GM04503 (cell line): ENCODE measurements around the gene NOTCH2NLA.
"Not testable (repeated sequence)": the region's sequence is repeated elsewhere in the genome, so short reads cannot be mapped to it uniquely, and the experiment has no call there.

Experiments used
- DNase-seq: peaks from one replicate; pipeline ENCODE4 v3.0.0-alpha.2; 2012; ENCODE audit warnings: low read depth

Gene NOTCH2NLA

DNA sequence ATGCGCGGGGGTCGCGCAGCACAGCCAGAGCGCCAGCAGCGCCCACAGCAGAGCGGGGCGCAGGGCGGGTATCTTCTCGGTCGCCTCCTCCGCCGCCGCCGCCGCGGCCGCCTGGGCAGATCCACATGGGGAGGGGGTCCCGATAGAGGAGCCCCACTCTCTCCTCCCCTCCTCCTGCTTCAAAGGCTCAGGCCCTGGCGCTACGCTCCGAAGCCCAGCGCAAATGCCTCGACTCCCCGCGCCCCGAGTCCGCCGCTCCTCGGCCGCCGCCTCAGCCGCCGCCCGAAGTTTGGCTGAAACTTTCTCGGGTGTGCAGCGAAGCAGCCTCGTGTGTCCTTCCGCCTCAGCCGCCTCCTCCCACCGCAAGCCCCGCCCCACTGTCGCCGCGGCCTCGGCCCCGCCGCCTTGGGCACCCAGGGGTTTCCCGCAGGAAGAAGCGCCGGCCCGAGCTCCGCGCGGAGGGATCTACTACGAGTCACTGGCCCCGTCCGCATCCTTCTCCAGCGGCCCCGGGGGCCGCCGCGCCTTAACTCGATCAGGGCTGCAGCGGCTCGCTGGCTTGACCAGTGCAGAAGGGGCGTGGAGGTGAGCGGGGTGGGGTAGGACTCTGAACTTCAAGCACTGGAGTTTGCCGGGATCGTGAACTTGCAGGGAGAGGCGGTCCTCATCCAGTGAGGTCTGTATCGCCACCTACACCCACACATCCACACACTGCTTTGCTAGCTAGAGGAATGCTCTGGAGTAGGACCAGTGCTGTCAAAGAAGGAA, at the start of gene NOTCH2NLA:
Gene NOTCH2NLA (minus strand): TSS at position 312 of the 768 bp plus-strand sequence. CDS start 39,684 bp downstream, outside the sequence.
- DNase-seq: not testable (repeated sequence)

DNA sequence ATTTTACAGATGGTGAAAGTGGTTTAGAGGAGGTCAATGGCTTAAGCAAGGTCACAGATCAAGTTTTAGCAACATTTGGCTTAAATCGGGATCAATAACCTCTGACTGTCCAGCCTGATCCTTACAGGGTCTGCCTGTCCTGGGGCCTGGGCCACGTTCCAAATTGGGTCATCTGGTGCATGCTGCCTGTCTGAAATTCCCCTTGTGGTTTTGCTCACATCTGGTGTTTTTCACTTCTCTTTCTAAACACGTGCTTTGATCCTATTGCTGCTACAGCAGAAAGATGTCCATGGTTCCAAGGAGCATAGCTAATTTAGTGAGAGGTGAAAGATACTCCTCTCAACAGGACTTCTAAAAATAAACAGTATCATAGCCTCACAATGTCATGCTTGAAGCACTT, 49.5 kb upstream of the NOTCH2NLA start:
- not testable (repeated sequence) for DNase-seq

GRCh38 chr1:146277087-146277486, 48.3 kb upstream of the NOTCH2NLA start:
- DNase-seq: not testable (repeated sequence)

- not testable (repeated sequence) for DNase-seq
These were observed 45.3 kb upstream of the NOTCH2NLA start for GRCh38 chr1:146274083-146274482.

- DNase-seq: not testable (repeated sequence)
These were observed 44.4 kb upstream of the NOTCH2NLA start for GRCh38 chr1:146273194-146273593.

- DNase-seq: not testable (repeated sequence)
These were observed 43.9 kb upstream of the NOTCH2NLA start for GRCh38 chr1:146272734-146273133.

GRCh38 chr1:146271977-146272376, 43.2 kb upstream of the NOTCH2NLA start:
- DNase-seq: not testable (repeated sequence)

DNA sequence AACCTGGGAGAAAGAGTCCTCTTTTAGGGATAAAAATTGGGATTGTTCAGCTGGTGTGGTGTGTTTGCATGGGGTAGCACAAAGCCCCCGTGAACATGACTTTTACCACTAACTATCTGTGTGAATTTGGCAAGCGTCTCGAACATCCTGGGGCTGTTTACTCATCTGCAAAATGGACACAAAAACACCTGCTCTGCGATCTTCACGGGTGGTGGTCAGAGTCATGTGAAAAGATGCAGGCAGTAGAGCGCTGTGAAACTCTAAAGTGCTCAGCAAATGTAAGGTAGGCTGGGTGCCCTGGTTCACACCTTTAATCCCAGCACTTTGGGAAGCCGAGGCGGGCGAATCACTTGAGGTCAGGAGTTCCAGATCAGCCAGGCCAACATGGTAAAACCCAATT, 41.3 kb upstream of the NOTCH2NLA start:
- not testable (repeated sequence) for DNase-seq

- not testable (repeated sequence) for DNase-seq
These were observed 37.4 kb upstream of the NOTCH2NLA start for GRCh38 chr1:146266179-146266748.

GRCh38 chr1:146264761-146265160, 35.9 kb upstream of the NOTCH2NLA start:
- DNase-seq: not testable (repeated sequence)

DNA sequence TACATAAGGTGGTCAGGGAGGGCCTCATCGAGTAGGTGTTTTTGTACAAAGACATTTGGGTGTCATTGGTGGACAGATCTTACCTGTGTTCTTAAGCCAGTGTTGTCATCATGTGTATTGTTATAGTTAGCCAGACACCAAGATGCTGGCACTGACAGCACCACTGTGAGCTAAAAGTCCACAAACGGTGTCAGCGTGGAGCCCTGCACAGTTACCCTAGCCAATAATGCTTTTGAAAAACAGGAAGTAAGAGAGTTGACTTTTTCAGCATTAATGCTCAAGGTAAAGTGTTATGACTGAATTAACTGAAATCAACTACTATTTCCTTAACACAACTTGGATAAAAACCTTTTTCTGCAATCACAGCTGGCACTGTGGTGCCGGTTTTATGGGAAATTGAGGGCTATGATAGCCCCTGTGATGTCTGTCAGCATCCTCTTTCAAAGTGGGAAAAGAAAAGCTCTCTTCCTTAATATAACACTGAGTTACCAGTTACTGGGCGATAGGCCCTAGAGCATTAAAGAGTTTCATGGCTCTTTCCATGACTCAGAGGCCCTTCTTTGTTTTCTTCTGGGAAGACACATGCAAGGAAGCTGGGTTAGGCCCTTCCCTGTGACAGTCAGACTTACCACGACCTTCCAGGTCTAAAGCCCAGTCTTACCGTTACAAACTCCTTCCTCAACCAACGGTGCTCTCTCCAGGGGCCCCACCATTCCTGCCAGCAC, 31.3 kb upstream of the NOTCH2NLA start:
- DNase-seq: not testable (repeated sequence)

GRCh38 chr1:146257992-146258552, 29.3 kb upstream of the NOTCH2NLA start:
- not testable (repeated sequence) for DNase-seq

GRCh38 chr1:146254569-146255197, 25.9 kb upstream of the NOTCH2NLA start:
- not testable (repeated sequence) for DNase-seq

GRCh38 chr1:146253249-146253855, 24.5 kb upstream of the NOTCH2NLA start:
- not testable (repeated sequence) for DNase-seq

DNA sequence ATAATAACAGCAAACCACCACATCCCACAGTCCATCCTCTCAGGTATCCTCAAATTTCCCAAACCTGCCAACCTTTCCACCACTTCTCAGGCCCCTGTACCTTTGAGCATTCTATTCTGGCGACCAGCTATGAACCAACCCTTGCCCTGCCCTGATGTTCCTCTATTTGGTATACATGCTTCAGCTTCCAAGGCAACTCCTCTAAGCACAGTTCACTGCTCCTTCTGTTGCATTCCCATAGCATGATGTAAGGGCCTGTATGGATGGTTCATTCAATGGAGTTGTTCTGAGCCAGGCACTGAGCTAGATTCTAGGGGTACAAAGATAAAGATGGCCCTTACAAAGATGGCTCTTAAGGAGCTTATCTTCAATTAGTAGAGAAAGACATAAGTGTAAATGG, 22.7 kb upstream of the NOTCH2NLA start:
- not testable (repeated sequence) for DNase-seq

DNA sequence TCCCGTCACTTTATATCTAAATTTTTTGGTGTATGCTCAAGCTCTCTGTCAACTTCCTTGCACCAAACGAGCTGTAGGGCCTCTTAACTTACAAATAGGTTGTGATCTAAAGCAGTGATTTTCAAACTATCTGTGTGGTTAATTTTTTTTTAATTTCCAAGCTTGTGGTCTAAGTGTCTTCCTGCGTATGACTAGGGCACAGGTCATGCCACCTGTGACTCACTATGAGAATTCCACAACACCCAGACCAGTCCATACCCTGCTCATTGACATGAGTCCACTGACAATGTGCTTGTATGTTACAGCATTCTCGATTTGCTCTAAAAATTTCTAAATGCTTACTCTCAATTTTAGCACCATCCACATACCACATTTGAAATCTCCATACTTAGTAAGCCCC, 19.8 kb upstream of the NOTCH2NLA start:
- not testable (repeated sequence) for DNase-seq

DNA sequence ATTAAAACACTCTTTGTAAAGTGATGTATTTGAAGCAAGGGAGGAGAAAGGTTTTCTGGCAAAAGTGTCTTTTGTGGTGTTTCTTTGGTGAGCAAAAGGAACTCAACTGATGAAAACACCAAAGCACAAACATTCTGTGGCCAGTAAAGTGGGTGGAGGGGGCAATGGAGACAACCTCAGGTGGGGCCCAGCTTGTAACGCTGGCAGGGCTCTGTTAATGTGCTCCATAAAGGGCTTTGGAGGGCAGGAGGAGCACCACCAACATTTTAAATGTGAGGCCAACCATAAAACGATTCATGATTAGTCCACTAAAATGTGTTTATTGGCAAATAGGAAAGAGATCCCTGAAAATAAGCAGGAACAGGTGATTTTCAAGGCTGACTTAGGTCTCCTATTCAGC, 7.8 kb upstream of the NOTCH2NLA start:
- not testable (repeated sequence) for DNase-seq

DNA sequence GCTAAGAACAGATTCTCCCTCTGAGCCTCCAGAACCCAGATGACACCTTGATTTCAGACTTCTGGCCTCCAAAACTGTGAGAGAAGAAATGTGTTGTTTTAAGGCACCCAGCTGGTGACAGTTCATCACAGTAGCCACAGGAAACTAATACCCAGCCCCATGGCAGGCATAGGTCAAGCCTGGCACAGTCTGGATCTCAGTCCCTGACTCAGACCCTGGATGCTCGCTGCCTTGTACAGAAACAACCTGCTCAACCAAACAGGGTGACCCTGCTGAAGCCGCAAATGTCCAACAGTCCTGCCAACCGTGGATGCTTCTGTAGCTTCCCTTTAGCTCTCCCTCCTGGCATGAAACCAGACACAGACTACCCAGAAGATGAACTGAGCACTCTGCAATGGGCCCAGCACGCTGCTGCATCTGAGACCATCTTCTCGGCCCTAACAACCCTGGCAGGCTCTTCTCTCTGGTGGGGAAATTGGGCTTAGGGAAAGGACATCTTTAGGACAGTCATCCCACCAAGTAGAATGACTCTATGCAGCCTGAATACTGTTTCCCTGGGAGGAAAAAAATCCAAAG, 7.3 kb upstream of the NOTCH2NLA start:
- not testable (repeated sequence) for DNase-seq

GRCh38 chr1:146228144-146228682, 608 bp downstream of the NOTCH2NLA start:
- not testable (repeated sequence) for DNase-seq

DNA sequence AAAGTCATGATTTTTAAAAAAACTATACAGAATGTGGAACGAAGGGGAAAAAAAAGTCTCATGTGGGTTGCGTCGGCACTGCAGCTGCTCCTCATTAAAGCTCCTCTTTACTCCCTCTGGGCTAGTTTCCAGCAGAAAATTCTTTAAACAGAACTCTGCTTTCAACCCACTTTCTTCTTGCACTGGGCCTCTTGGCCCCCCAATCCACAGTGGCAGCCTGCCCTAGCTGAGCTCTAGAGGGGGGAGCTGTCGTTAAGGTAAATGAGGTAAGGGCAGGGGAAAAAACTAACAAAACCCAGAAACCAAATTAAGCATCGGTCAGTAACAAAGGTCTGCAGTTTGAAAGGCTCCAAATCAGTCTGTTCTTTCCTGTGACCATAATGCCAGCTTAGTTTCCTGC, 54.3 kb downstream of the NOTCH2NLA start:
- not testable (repeated sequence) for DNase-seq

- not testable (repeated sequence) for DNase-seq
These were observed 61.1 kb downstream of the NOTCH2NLA start for GRCh38 chr1:146167740-146168139.
